HepG2 (cell line): ENCODE results near the gene SLC19A1. TPM values are rescaled to one million over a fixed set of nuclear protein-coding genes. Genes with fewer than 3 reads are reported as not detected.

ENCODE experiments used
- ATAC-seq: fragments of 200-7000 bp; cut with Tn5 transposase; 3 replicates; pipeline ENCODE4 v1.9.1; 2020; ENCODE audit warnings: mild to moderate bottlenecking, moderate library complexity
- BruUV-seq: library from RNA; stranded (reverse); fragments of 400-500 nt; replicated peaks from 2 replicates; lab custom pipeline; 2021; lab: Mats Ljungman, UMichigan
- CTCF ChIA-PET: fragments of 300-600 bp; formaldehyde crosslinking; extraction: SDS; loops from one replicate; lab custom pipeline; 2021; ENCODE audit warnings: low total read pairs, inconsistent platforms, low intra/inter-chr PET ratio; lab: Yijun Ruan, JAX
- POLR2A ChIA-PET: fragments of 350-600 bp; sonication (Branson Sonifier 250); formaldehyde crosslinking; loops from one replicate; lab custom pipeline; 2020; ENCODE audit warnings: antibody characterized with exemption, inconsistent platforms; lab: Yijun Ruan, JAX
- DNase-seq: peaks from one replicate; pipeline ENCODE4 v3.0.0-alpha.2; 2015; ENCODE audit warnings: low spot score
- FAIRE-seq: peaks from 3 replicates; lab custom pipeline; 2011; peaks lifted over from hg19 to GRCh38; lab: Jason Lieb, UNC
- H2AFZ ChIP-seq: one replicate; pipeline ENCODE4 v1.6.1; 2011; ENCODE audit warnings: low read length, inconsistent platforms
- H3K27ac ChIP-seq: fragments of 300-600 bp; 3 replicates; pipeline ENCODE4 v1.8.0; 2011; ENCODE audit warnings: mixed run types, mild to moderate bottlenecking, mixed read lengths, low read length, inconsistent platforms; ENCODE audit not compliant: insufficient read depth; ENCODE audit errors: extremely low read length
- H3K27me3 ChIP-seq, 2 experiments: fragments of 200-600 bp in 1 of 2; 2 replicates in 1 of 2; 3 replicates in 1 of 2; pipeline versions ENCODE4 v1.6.0 to v1.8.0; 2011; ENCODE audit warnings: low read length in 2 of 2, mild to moderate bottlenecking in 2 of 2, moderate library complexity in 2 of 2, inconsistent platforms in 1 of 2; ENCODE audit not compliant: insufficient read depth in 2 of 2, control insufficient read depth in 1 of 2
- H3K36me3 ChIP-seq, 2 experiments: fragments of 200-600 bp in 1 of 2; replicated peaks in 1 of 2; 2 replicates in 1 of 2; 3 replicates in 1 of 2; pipeline versions ENCODE4 v1.5.1 to v1.8.0; 2011; ENCODE audit warnings: low read length in 2 of 2, inconsistent platforms in 1 of 2; ENCODE audit not compliant: insufficient read depth in 2 of 2, control insufficient read depth in 1 of 2
- H3K4me1 ChIP-seq: 2 replicates; pipeline ENCODE4 v1.5.1; 2012; ENCODE audit warnings: low read length, inconsistent platforms; ENCODE audit not compliant: insufficient read depth
- H3K4me2 ChIP-seq: 2 replicates; pipeline ENCODE4 v1.6.0; 2011; ENCODE audit warnings: low read depth, low read length, inconsistent platforms
- H3K4me3 ChIP-seq, 3 experiments: fragments of 200-600 bp in 1 of 3; sonication (generic), shearing (Covaris generic) in 1 of 3; replicated peaks in 1 of 3; 2 replicates each; pipeline ENCODE4 v1.5.1; 2011 to 2016; ENCODE audit warnings: low read length in 3 of 3, inconsistent platforms in 2 of 3, low read depth in 2 of 3, mild to moderate bottlenecking in 2 of 3, control low read depth in 1 of 3, mixed read lengths in 1 of 3; ENCODE audit not compliant: insufficient read depth in 1 of 3
- H3K79me2 ChIP-seq: one replicate; pipeline ENCODE4 v1.6.1; 2011; ENCODE audit warnings: low read length, inconsistent platforms; ENCODE audit not compliant: insufficient read depth
- H3K9ac ChIP-seq: 2 replicates; pipeline ENCODE4 v1.6.0; 2011; ENCODE audit warnings: mild to moderate bottlenecking, low read depth, low read length, inconsistent platforms; ENCODE audit not compliant: insufficient read depth
- H3K9me3 ChIP-seq: 2 replicates; pipeline ENCODE4 v1.5.1; 2012; ENCODE audit warnings: mild to moderate bottlenecking, low read length
- H4K20me1 ChIP-seq: 2 replicates; pipeline ENCODE4 v1.6.0; 2011; ENCODE audit warnings: inconsistent platforms, mild to moderate bottlenecking, low read length, moderate library complexity; ENCODE audit not compliant: insufficient read depth
- CENPX ChIP-seq: sonication (generic); formaldehyde crosslinking; IDR thresholded peaks from 2 replicates; pipeline ENCODE4 v1.9.0; 2021; ENCODE audit warnings: mild to moderate bottlenecking, missing genetic modification reagents, moderate library complexity
- HINFP ChIP-seq: sonication (generic); formaldehyde crosslinking; IDR thresholded peaks from 2 replicates; pipeline ENCODE4 v1.4.0; 2020; ENCODE audit warnings: low read depth, mild to moderate bottlenecking, missing genetic modification reagents
- JARID2 ChIP-seq: sonication (generic); formaldehyde crosslinking; IDR thresholded peaks from 2 replicates; pipeline ENCODE4 v1.8.1; 2023; ENCODE audit warnings: missing genetic modification reagents, inconsistent platforms; ENCODE audit not compliant: insufficient replicate concordance
- POLR2AphosphoS5 ChIP-seq: IDR thresholded peaks from 2 replicates; pipeline ENCODE4 v1.6.1; 2012; ENCODE audit warnings: low read depth, low read length
- SPEN ChIP-seq: sonication (generic); formaldehyde crosslinking; IDR thresholded peaks from 2 replicates; pipeline ENCODE4 v1.5.1; 2020; ENCODE audit warnings: low read depth, mild to moderate bottlenecking, missing genetic modification reagents
- ZBTB25 ChIP-seq: IDR thresholded peaks from 2 replicates; pipeline ENCODE4 v1.6.1; 2018; ENCODE audit warnings: missing genetic modification reagents
- ZNF609 ChIP-seq: sonication (generic); formaldehyde crosslinking; IDR thresholded peaks from 2 replicates; pipeline ENCODE4 v1.4.0; 2020; ENCODE audit warnings: mild to moderate bottlenecking, missing genetic modification reagents, borderline replicate concordance
- ZNF784 ChIP-seq: sonication (generic); formaldehyde crosslinking; IDR thresholded peaks from 2 replicates; pipeline ENCODE4 v1.5.1; 2020; ENCODE audit warnings: missing genetic modification reagents, mild to moderate bottlenecking, borderline replicate concordance
- ZNF83 ChIP-seq: sonication (generic); formaldehyde crosslinking; IDR thresholded peaks from 2 replicates; pipeline ENCODE4 v1.4.0; 2020; ENCODE audit warnings: missing genetic modification reagents, mild to moderate bottlenecking, borderline replicate concordance
- WGBS: methylation state at CpG from one replicate; pipeline ENCODE4 v1.1.6; 2017; ENCODE audit warnings: low lambda C conversion rate; 5-methylcytosine and 5-hydroxymethylcytosine counted together
- in situ Hi-C: cut with HindIII; loops from 2 replicates; pipeline ENCODE4 v1.10.0; 2017; ENCODE audit warnings: low pct_unique_long_range_greater_than_20kb; ENCODE audit not compliant: extremely low pct_ligation_motif_present
- intact Hi-C: fragments of 100-400 bp; cut with micrococcal nuclease; formaldehyde crosslinking; loops from one replicate; pipeline ENCODE4 v1.10.0; 2022; ENCODE audit not compliant: unreplicated experiment
- polyA plus RNA-seq, 8 experiments: library from polyadenylated mRNA; depleted of rRNA in 3 of 8; stranded (reverse) in 7 of 8; unstranded in 1 of 8; fragments of >200 nt; fragmentation: Illumina TruSeq in 4 of 8; extraction: Trizol in 4 of 8; gene quantifications; 2 replicates each; pipeline versions ENCODE4 v1.2.1 to v1.2.3, GENCODE V29; 2011 to 2016; ENCODE audit warnings: low read depth in 4 of 8, missing spikeins in 1 of 8, mixed read lengths in 1 of 8; ENCODE audit not compliant: insufficient read depth in 1 of 8
- total RNA-seq, 5 experiments: library from RNA; depleted of rRNA; stranded (reverse); fragments of >200 nt; fragmentation: Illumina TruSeq; extraction: Trizol; gene quantifications; 2 replicates each; pipeline ENCODE4 v1.2.3, GENCODE V29; 2016; ENCODE audit warnings: low read depth in 1 of 5

The SLC19A1 gene
- total and polyA plus RNA-seq, 2 of the 13 experiments (the other 11 are each of a cell fraction or from before 2014, with no cell fraction given) = 21.8 to 23.0 TPM

DNA sequence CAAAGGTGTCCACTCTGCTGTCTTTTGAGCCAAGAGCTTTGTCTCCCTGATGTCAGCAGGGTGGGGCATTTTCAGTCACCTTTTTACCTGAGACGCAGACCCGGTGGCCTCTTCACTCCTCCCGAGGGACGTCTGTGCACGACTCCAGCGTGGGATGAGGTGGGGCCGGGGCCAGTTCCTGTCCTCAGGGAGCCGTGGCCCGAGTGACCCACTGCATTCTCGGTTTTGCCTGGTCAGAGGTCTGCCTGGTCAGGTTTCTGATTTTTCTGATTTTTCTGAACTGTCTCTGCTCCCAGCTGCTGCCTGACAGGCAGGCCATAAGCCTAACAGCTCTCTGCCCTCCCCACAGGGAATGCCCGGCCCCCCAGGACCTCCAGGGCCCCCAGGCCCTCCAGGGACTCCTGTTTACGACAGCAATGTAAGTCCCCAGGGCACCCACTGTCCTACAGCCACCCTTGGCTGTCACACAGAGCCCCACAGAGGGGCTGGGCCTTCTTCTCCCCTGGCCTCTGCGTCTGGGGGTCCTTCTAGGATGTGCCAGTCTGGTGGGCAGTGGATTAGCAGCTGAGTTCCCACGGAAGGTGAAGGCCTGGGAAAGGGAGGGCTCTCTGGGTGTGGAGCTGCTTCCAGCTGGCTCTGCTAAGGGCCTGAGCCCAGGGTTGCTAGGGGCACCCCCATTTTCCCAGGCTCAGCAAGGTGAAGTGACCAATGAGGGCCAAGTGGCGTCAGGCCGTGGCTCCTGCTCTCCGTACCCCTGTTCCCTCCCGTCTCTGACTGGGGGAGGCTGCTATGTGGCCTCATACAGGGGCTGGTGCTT lies 45.9 kb downstream of the SLC19A1 start:
- BruUV-seq = no TSS peak
- ATAC-seq = no peak
- peaks cover 17 to 35% of the 10 kb centered on the region in 2 experiments for H3K36me3 ChIP-seq
- no peak overlapping the region for H3K27ac ChIP-seq
- POLR2A ChIA-PET = no interaction called here
- TF ChIP-seq ZBTB25 (CRISPR knock-in tag) = no peak
- no peak for TF ChIP-seq JARID2 (CRISPR knock-in tag)
- TF ChIP-seq ZNF83 (CRISPR knock-in tag) = no peak
- TF ChIP-seq POLR2AphosphoS5 = peak; percentile 29; the same call in 1 of the 2 replicates
- no peak for TF ChIP-seq ZNF784 (CRISPR knock-in tag)
- TF ChIP-seq HINFP (CRISPR knock-in tag) = no peak
- TF ChIP-seq ZNF609 (CRISPR knock-in tag) = no peak
- no peak for TF ChIP-seq CENPX (CRISPR knock-in tag)
- TF ChIP-seq SPEN (CRISPR knock-in tag) = no peak
- TF ChIP-seq, all 625 proteins: peak for 1
- Histone ChIP-seq H3K79me2 (no peaks in the 10 kb centered on the region), H3K4me3 (no peak overlapping the region), H4K20me1 (no peaks in the 10 kb centered on the region), H3K4me1 (no peaks in the 10 kb centered on the region), H3K9ac (no peak overlapping the region), H3K27me3 (no peaks in the 10 kb centered on the region), H3K4me2 (no peak overlapping the region), H2AFZ (no peak overlapping the region), H3K9me3 (no peaks in the 10 kb centered on the region)
- in situ Hi-C loops (no loop called here), intact Hi-C loops (no loop called here)
- FAIRE-seq (no peak), DNase-seq (no peak)
- CTCF ChIA-PET = no interaction called here
- WGBS = 98% methylated on average over 13 of the region's 18 CpGs
